Coronary artery (tissue), 2 donors: ENCODE measurements around the gene TRIM69.
"Not testable (repeated sequence)": the region's sequence is repeated elsewhere in the genome, so short reads cannot be mapped to it uniquely, and the experiment has no call there.

Experiments used
- DNase-seq: peaks from one replicate; pipeline ENCODE4 v3.0.0-alpha.2; 2017; ENCODE audit warnings: low spot score
- H3K27ac ChIP-seq, 2 donors: fragments of 200-600 bp; sonication (generic); one replicate each; pipeline ENCODE4 v1.5.1; 2016 to 2019
- H3K4me3 ChIP-seq: fragments of 200-600 bp; sonication (generic); 2 replicates; pipeline ENCODE4 v1.5.1; 2016; ENCODE audit warnings: mild to moderate bottlenecking, moderate library complexity
- TF ChIP-seq, protein P1 (sequence below): fragments of 200-600 bp; sonication (generic); IDR thresholded peaks from one replicate; pipeline ENCODE4 v1.5.1; 2019; ENCODE audit warnings: antibody characterized with exemption

TRIM69 gene

GRCh38 chr15:44769521-44769920, 33.2 kb downstream of the TRIM69 start:
- DNase-seq, result no peak
- Histone ChIP-seq H3K4me3 (no peak overlapping the region), H3K27ac (no peak overlapping the region)
- TF ChIP-seq, protein P1, sequence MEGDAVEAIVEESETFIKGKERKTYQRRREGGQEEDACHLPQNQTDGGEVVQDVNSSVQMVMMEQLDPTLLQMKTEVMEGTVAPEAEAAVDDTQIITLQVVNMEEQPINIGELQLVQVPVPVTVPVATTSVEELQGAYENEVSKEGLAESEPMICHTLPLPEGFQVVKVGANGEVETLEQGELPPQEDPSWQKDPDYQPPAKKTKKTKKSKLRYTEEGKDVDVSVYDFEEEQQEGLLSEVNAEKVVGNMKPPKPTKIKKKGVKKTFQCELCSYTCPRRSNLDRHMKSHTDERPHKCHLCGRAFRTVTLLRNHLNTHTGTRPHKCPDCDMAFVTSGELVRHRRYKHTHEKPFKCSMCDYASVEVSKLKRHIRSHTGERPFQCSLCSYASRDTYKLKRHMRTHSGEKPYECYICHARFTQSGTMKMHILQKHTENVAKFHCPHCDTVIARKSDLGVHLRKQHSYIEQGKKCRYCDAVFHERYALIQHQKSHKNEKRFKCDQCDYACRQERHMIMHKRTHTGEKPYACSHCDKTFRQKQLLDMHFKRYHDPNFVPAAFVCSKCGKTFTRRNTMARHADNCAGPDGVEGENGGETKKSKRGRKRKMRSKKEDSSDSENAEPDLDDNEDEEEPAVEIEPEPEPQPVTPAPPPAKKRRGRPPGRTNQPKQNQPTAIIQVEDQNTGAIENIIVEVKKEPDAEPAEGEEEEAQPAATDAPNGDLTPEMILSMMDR, result no peak

GRCh38 chr15:44770715-44771114, 34.4 kb downstream of the TRIM69 start:
- DNase-seq, H3K27ac ChIP-seq, H3K4me3 ChIP-seq: not testable (repeated sequence)

DNA sequence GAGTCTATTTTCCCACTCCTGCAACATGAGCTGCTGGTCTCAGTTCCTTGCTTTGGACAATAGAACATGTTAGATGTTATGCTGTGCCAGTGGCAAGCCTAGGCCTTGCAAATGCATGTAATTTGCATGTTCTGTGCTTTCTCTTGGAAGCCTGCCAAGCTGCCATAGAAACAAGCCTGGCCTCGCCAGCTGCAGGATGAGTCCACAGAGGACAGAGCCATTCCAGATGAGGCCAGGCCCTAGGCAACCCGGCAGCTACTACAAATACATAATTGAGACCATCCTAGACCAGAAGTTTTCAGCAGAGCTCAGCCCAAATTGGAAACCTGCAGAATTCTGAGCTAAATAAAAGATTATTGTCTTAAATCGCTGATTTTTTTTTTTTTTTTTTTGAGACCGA, 39.6 kb downstream of the TRIM69 start:
- DNase-seq, result no peak
- Histone ChIP-seq H3K27ac (no peak overlapping the region), H3K4me3 (no peak overlapping the region)
- TF ChIP-seq, protein P1, result no peak

GRCh38 chr15:44779761-44780160, 43.4 kb downstream of the TRIM69 start:
- Histone ChIP-seq H3K27ac (no peak overlapping the region), H3K4me3 (no peak overlapping the region)
- TF ChIP-seq, protein P1, result no peak
- no peak for DNase-seq

- no peak for DNase-seq
- H3K4me3 ChIP-seq, result no peak overlapping the region
- no peak overlapping the region for H3K27ac ChIP-seq
- TF ChIP-seq, protein P1, result no peak
Measured at GRCh38 chr15:44780608-44781007, 44.3 kb downstream of the TRIM69 start.

DNA sequence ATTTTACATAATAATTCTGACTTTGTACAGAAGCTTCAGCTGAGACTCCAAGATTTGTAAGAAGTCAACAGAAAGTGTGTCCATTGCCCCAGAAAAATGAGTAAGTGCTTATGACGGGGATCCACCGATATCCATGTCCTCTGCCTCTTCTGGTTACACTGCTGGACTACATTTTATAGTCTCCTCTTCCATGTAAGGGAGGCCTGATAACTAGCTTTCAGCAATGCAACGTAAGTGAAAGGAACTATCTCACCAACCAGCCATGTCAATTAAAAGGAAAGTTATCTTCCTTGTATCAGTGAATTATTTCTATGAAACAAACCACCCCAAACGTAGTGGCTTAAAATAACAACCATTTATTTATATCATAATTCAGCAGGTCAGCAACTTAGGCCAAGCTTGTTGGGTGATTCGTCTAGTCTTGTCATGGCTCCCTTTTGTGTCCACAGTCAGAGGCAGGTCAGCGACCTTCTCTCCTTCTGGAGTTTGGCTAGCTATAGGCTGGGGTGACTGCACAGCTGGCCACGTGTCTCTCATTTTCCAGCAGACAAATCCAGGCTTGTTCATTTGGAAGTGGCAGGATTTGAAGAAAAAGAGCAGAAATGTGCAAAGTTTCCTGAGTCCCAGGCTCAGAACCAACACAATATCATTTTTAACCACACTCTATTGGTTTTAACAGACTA, 44.9 kb downstream of the TRIM69 start:
- DNase-seq, result no peak

DNA sequence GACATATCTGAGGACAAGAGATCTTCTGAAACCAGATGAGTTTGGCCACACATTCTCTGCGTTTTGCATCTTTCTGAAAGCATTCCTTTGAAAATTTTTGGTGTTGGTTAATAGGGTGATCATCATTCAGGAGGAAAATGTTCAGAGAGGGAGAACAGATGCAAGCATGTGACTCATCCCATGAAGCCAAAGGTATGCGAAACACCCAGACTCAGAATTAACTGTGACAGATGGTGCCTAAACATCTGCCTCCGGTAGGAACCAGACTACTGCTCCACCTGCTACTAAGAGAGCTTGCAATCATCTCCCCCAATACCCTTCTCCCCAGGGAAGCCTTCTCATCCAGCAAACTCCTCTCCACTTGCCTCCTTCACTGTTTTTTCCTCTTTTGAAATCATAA, 46.2 kb downstream of the TRIM69 start:
- TF ChIP-seq, protein P1, result no peak
- Histone ChIP-seq H3K4me3 (no peak overlapping the region), H3K27ac (no peak overlapping the region)
- DNase-seq, result no peak

More for the DNA sequence above, 44.9 kb downstream of the TRIM69 start:
- no peak overlapping the region for H3K4me3 ChIP-seq
- TF ChIP-seq, protein P1, result no peak
- no peak overlapping the region for H3K27ac ChIP-seq

- Histone ChIP-seq H3K4me3 (peak overlapping the region; percentile 92), H3K27ac (peak overlapping the region in 1 of 2 donors; percentile 84)
- DNase-seq, result not testable (repeated sequence)
Measured at GRCh38 chr15:44784918-44785274, 48.6 kb downstream of the TRIM69 start.
